Fibroblast of lung (primary cell): ENCODE measurements around the gene GRK5.

Source experiments
- EZH2 ChIP-seq: IDR thresholded peaks from 2 replicates; pipeline ENCODE4 v1.5.1; 2012; ENCODE audit warnings: low read length, control low read depth, mild to moderate bottlenecking; ENCODE audit errors: missing control alignments
- TF ChIP-seq, protein P1 (sequence below), 2 donors: IDR thresholded peaks in 1 of 2; conservative IDR thresholded peaks in 1 of 2; 1 replicate in 1 of 2; 2 replicates in 1 of 2; pipeline ENCODE4 v1.5.1; 2011 to 2012; ENCODE audit warnings: low read length in 2 of 2, control low read depth in 1 of 2, inconsistent platforms in 1 of 2, low read depth in 1 of 2, mild to moderate bottlenecking in 1 of 2

DNA sequence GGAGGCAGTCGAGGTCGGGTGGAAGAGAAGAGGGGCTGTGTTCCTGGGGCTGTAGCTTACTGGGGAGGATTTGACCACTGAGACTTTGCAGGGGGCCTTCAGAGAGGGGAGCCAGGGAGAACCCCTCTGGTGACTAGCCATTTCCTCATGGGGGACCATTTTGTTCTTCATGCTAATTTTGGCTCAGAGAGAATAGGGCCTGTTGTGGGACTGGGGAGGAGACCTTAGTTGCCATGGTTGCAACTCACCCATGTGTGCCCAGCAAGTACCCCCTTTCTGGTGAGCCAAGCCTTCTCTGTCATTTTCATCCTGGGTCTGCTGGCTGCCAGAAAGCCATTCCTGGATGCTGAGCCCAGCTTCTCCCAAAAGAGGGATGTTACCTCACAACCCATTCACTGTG, 120.9 kb downstream of the GRK5 start:
- TF ChIP-seq, protein P1, sequence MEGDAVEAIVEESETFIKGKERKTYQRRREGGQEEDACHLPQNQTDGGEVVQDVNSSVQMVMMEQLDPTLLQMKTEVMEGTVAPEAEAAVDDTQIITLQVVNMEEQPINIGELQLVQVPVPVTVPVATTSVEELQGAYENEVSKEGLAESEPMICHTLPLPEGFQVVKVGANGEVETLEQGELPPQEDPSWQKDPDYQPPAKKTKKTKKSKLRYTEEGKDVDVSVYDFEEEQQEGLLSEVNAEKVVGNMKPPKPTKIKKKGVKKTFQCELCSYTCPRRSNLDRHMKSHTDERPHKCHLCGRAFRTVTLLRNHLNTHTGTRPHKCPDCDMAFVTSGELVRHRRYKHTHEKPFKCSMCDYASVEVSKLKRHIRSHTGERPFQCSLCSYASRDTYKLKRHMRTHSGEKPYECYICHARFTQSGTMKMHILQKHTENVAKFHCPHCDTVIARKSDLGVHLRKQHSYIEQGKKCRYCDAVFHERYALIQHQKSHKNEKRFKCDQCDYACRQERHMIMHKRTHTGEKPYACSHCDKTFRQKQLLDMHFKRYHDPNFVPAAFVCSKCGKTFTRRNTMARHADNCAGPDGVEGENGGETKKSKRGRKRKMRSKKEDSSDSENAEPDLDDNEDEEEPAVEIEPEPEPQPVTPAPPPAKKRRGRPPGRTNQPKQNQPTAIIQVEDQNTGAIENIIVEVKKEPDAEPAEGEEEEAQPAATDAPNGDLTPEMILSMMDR (conservative IDR thresholded peaks at IDR 0.05 in 1 of 2, IDR thresholded peaks at IDR 0.05 in 1 of 2; ENCODE audit: low read depth in 1 of 2, low read length in 2 of 2) = no peak
- TF ChIP-seq EZH2 = no peak
